GM20000 (cell line): ENCODE data around the gene ALPG.

ENCODE experiments used
- DNase-seq: peaks from one replicate; pipeline ENCODE4 v3.0.0; 2012; ENCODE audit warnings: low spot score
- CTCF ChIP-seq: IDR thresholded peaks from 2 replicates; pipeline ENCODE4 v1.5.1; 2012; ENCODE audit warnings: mild to moderate bottlenecking, control low read depth; ENCODE audit errors: extremely low read depth, missing control alignments

The ALPG gene

GRCh38 chr2:232458051-232458660, 51.5 kb downstream of the ALPG start:
- DNase-seq: no peak

GRCh38 chr2:232458661-232459418, 52.2 kb downstream of the ALPG start:
- no peak for TF ChIP-seq CTCF
- no peak for DNase-seq

More at GRCh38 chr2:232458051-232458660, 51.5 kb downstream of the ALPG start:
- no peak for TF ChIP-seq CTCF

GRCh38 chr2:232459419-232460035, 52.9 kb downstream of the ALPG start:
- no peak for DNase-seq
- no peak for TF ChIP-seq CTCF

- no peak for TF ChIP-seq CTCF
These were observed 53.5 kb downstream of the ALPG start for GRCh38 chr2:232460171-232460570.

More at GRCh38 chr2:232460171-232460570, 53.5 kb downstream of the ALPG start:
- no peak for DNase-seq
